PC-9 (cell line): ENCODE data around the gene CFAP97D2. TPM values are rescaled to one million over a fixed set of nuclear protein-coding genes. Genes with fewer than 3 reads are reported as not detected.

Source experiments
- BruUV-seq: library from RNA; stranded (reverse); fragments of 400-500 nt; replicated peaks from 2 replicates; lab custom pipeline; 2021; lab: Mats Ljungman, UMichigan
- CTCF ChIA-PET: fragments of 300-600 bp; sonication (Branson Sonifier 250); formaldehyde crosslinking; loops from one replicate; lab custom pipeline; 2022; ENCODE audit warnings: antibody characterized with exemption; lab: Charles Lee
- POLR2A ChIA-PET: fragments of 300-600 bp; sonication (Branson Sonifier 250); formaldehyde crosslinking; loops from one replicate; lab custom pipeline; 2022; ENCODE audit warnings: antibody characterized with exemption; ENCODE audit not compliant: unreplicated experiment; lab: Charles Lee
- DNase-seq, 2 experiments: peaks; one replicate each; pipeline versions ENCODE4 v3.0.0 to v3.0.0-alpha.2; 2015 to 2022; ENCODE audit warnings: mixed read lengths in 1 of 2
- H2AFZ ChIP-seq: fragments of 200-600 bp; sonication (generic); 2 replicates; pipeline ENCODE4 v1.8.1; 2017; ENCODE audit warnings: antibody characterized with exemption
- H3F3A ChIP-seq: fragments of 200-600 bp; sonication (generic); 2 replicates; pipeline ENCODE4 v1.8.1; 2017; ENCODE audit warnings: antibody characterized with exemption, mild to moderate bottlenecking, low read depth; ENCODE audit not compliant: insufficient read depth
- H3K27ac ChIP-seq: fragments of 200-600 bp; sonication (generic); 2 replicates; pipeline ENCODE4 v1.6.1; 2016; ENCODE audit warnings: mixed run types
- H3K27me3 ChIP-seq: fragments of 200-600 bp; sonication (generic); 2 replicates; pipeline ENCODE4 v1.6.1; 2016; ENCODE audit warnings: low read depth, mixed run types; ENCODE audit not compliant: insufficient read depth
- H3K36me3 ChIP-seq: fragments of 200-600 bp; sonication (generic); 2 replicates; pipeline ENCODE4 v1.6.1; 2016; ENCODE audit warnings: low read depth, mixed run types
- H3K4me1 ChIP-seq: fragments of 200-600 bp; sonication (generic); replicated peaks from 2 replicates; pipeline ENCODE4 v1.6.1; 2016; ENCODE audit warnings: mixed run types; ENCODE audit not compliant: insufficient read depth
- H3K4me2 ChIP-seq: fragments of 200-600 bp; sonication (generic); 2 replicates; pipeline ENCODE4 v1.6.1; 2017; ENCODE audit warnings: mixed run types
- H3K4me3 ChIP-seq: fragments of 200-600 bp; sonication (generic); 2 replicates; pipeline ENCODE4 v1.6.1; 2016; ENCODE audit warnings: mixed run types
- H3K79me2 ChIP-seq: fragments of 200-600 bp; sonication (generic); 2 replicates; pipeline ENCODE4 v1.6.1; 2017; ENCODE audit warnings: low read depth, mixed run types
- H3K9me2 ChIP-seq: fragments of 200-600 bp; sonication (generic); 2 replicates; pipeline ENCODE4 v1.8.1; 2017; ENCODE audit warnings: mild to moderate bottlenecking; ENCODE audit not compliant: insufficient read depth
- H3K9me3 ChIP-seq: fragments of 200-600 bp; sonication (generic); 2 replicates; pipeline ENCODE4 v1.8.1; 2016; ENCODE audit warnings: low read depth; ENCODE audit not compliant: insufficient read depth
- H4K20me1 ChIP-seq: fragments of 200-600 bp; sonication (generic); 2 replicates; pipeline ENCODE4 v1.8.1; 2017; ENCODE audit not compliant: insufficient read depth
- CTCF ChIP-seq: fragments of 200-600 bp; sonication (generic); conservative IDR thresholded peaks from 2 replicates; pipeline ENCODE4 v1.6.1; 2017; ENCODE audit warnings: mixed run types, antibody characterized with exemption, mild to moderate bottlenecking, moderate library complexity
- EZH2 ChIP-seq: fragments of 200-600 bp; sonication (generic); IDR thresholded peaks from 2 replicates; pipeline ENCODE4 v1.8.0; 2017; ENCODE audit warnings: antibody characterized with exemption, low read depth
- intact Hi-C: fragments of 100-400 bp; cut with micrococcal nuclease; formaldehyde crosslinking; loops from one replicate; pipeline ENCODE4 v1.10.0; 2022; ENCODE audit not compliant: unreplicated experiment
- total RNA-seq: library from RNA; stranded (reverse); gene quantifications from 2 replicates; pipeline ENCODE4 v1.2.3, GENCODE V29; 2021

CFAP97D2 gene
- total RNA-seq, 1 experiment from 2014 or later, result not detected

GRCh38 chr13:114164681-114165429, 14.2 kb upstream of the CFAP97D2 start:
- intact Hi-C loops, result no loop called here
- no peaks in the 10 kb centered on the region for H3K36me3 ChIP-seq
- no peak overlapping the region for H2AFZ ChIP-seq
- POLR2A ChIA-PET, result no interaction called here
- H3K4me3 ChIP-seq, result no peak overlapping the region
- no peak for DNase-seq
- H3K4me1 ChIP-seq, result 0 out of 2 replicates have a peak, but pooled peaks cover 6% of the 10 kb centered on the region
- no peak overlapping the region for H3K27ac ChIP-seq
- no peaks in the 10 kb centered on the region for H3K9me2 ChIP-seq
- no peak overlapping the region for H3K4me2 ChIP-seq
- no TSS peak for BruUV-seq
- CTCF ChIA-PET, result no interaction called here
- H3K79me2 ChIP-seq, result no peaks in the 10 kb centered on the region
- TF ChIP-seq CTCF, result no peak
- no peak for TF ChIP-seq EZH2
- H4K20me1 ChIP-seq, result no peaks in the 10 kb centered on the region
- H3F3A ChIP-seq, result no peaks in the 10 kb centered on the region
- no peaks in the 10 kb centered on the region for H3K9me3 ChIP-seq
- H3K27me3 ChIP-seq, result peaks cover 33% of the 10 kb centered on the region; the same call in 1 of the 2 replicates

GRCh38 chr13:114166381-114167131, 12.5 kb upstream of the CFAP97D2 start:
- Histone ChIP-seq H3K79me2 (no peaks in the 10 kb centered on the region), H3K27ac (no peak overlapping the region), H4K20me1 (no peaks in the 10 kb centered on the region), H3K9me3 (no peaks in the 10 kb centered on the region), H3K4me3 (no peak overlapping the region), H3K4me2 (no peak overlapping the region), H3K4me1 (0 out of 2 replicates have a peak, but pooled peaks cover 6% of the 10 kb centered on the region), H3F3A (no peaks in the 10 kb centered on the region), H3K36me3 (no peaks in the 10 kb centered on the region), H3K27me3 (peaks cover 27% of the 10 kb centered on the region; the same call in 1 of the 2 replicates), H3K9me2 (no peaks in the 10 kb centered on the region), H2AFZ (no peak overlapping the region)
- no peak for DNase-seq
- CTCF ChIA-PET, result no interaction called here
- intact Hi-C loops, result no loop called here
- no peak for TF ChIP-seq CTCF
- TF ChIP-seq EZH2, result no peak
- POLR2A ChIA-PET, result no interaction called here
- BruUV-seq, result no TSS peak

DNA sequence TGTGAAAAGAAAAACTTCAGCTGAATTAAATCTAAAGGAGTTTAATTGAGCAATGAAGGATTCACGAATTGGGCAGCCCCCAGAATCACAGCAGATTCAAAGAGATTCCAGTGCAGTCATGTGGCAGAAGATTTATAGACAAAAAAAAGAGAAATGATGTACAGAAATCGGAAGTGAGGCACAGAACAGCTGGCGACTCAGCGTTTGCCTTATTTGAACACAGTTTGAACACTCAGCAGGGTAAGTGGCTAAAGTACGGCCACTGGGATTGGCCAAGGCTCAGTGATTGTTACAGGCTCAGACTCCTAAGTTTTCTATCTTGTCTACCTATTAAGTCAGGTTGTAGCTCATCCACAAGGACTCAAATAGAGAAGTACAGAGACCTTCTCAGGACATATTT, 11.6 kb upstream of the CFAP97D2 start:
- no peak overlapping the region for H3K4me2 ChIP-seq
- no peaks in the 10 kb centered on the region for H3K79me2 ChIP-seq
- peaks cover 18% of the 10 kb centered on the region; the same call in 1 of the 2 replicates for H3K27me3 ChIP-seq
- H3K4me1 ChIP-seq, result 0 out of 2 replicates have a peak, but pooled peaks cover 2% of the 10 kb centered on the region
- no peaks in the 10 kb centered on the region for H3K9me2 ChIP-seq
- H3K4me3 ChIP-seq, result no peak overlapping the region
- no peaks in the 10 kb centered on the region for H4K20me1 ChIP-seq
- no peak overlapping the region for H2AFZ ChIP-seq
- DNase-seq, result no peak
- no peak overlapping the region for H3K27ac ChIP-seq
- H3K9me3 ChIP-seq, result no peaks in the 10 kb centered on the region
- H3F3A ChIP-seq, result no peaks in the 10 kb centered on the region
- POLR2A ChIA-PET, result no interaction called here
- TF ChIP-seq EZH2 (no peak), CTCF (no peak)
- H3K36me3 ChIP-seq, result no peaks in the 10 kb centered on the region
- no TSS peak for BruUV-seq
- CTCF ChIA-PET, result no interaction called here
- intact Hi-C loops, result no loop called here
